Trophoblast cell (in vitro differentiated cells and primary cell): ENCODE results near the gene THSD4.

Experiments
- DNase-seq, 2 donors: peaks; one replicate each; pipeline ENCODE4 v3.0.0-alpha.2; 2016
- H2AFZ ChIP-seq: 2 replicates; pipeline ENCODE4 v1.6.1; 2013; ENCODE audit warnings: low read length, moderate library complexity, mild to moderate bottlenecking; ENCODE audit not compliant: insufficient read depth, poor library complexity
- H2AK5ac ChIP-seq: 2 replicates; pipeline ENCODE4 v1.6.1; 2013; ENCODE audit warnings: mild to moderate bottlenecking, low read length
- H2BK120ac ChIP-seq: 2 replicates; pipeline ENCODE4 v1.6.1; 2013; ENCODE audit warnings: low read length, mild to moderate bottlenecking, moderate library complexity; ENCODE audit not compliant: insufficient read depth, poor library complexity
- H2BK12ac ChIP-seq: 2 replicates; pipeline ENCODE4 v1.6.1; 2013; ENCODE audit warnings: mild to moderate bottlenecking, low read length, moderate library complexity
- H2BK5ac ChIP-seq: 2 replicates; pipeline ENCODE4 v1.6.1; 2013; ENCODE audit warnings: low read length, low read depth, moderate library complexity, mild to moderate bottlenecking; ENCODE audit not compliant: poor library complexity
- H3K14ac ChIP-seq: 2 replicates; pipeline ENCODE4 v1.6.1; 2013; ENCODE audit warnings: mild to moderate bottlenecking, low read length
- H3K18ac ChIP-seq: 2 replicates; pipeline ENCODE4 v1.6.1; 2013; ENCODE audit warnings: mild to moderate bottlenecking, low read length
- H3K23ac ChIP-seq: 2 replicates; pipeline ENCODE4 v1.6.1; 2013; ENCODE audit warnings: low read length
- H3K27ac ChIP-seq: 2 replicates; pipeline ENCODE4 v1.5.1; 2013; ENCODE audit warnings: low read depth, mild to moderate bottlenecking, inconsistent platforms, low read length, moderate library complexity
- H3K27me3 ChIP-seq: 2 replicates; pipeline ENCODE4 v1.6.1; 2013; ENCODE audit warnings: inconsistent platforms, mild to moderate bottlenecking, low read length, moderate library complexity; ENCODE audit not compliant: insufficient read depth
- H3K36me3 ChIP-seq, 2 experiments: 1 replicate in 1 of 2; 2 replicates in 1 of 2; pipeline ENCODE4 v1.6.1; 2013; ENCODE audit warnings: low read length in 2 of 2, mild to moderate bottlenecking in 2 of 2, moderate library complexity in 1 of 2; ENCODE audit not compliant: insufficient read depth in 2 of 2, control insufficient read depth in 1 of 2
- H3K4ac ChIP-seq: 2 replicates; pipeline ENCODE4 v1.6.1; 2013; ENCODE audit warnings: low read depth, mild to moderate bottlenecking, low read length, moderate library complexity
- H3K4me1 ChIP-seq, 2 experiments: 1 replicate in 1 of 2; 2 replicates in 1 of 2; pipeline ENCODE4 v1.6.1; 2013; ENCODE audit warnings: low read length in 2 of 2, mild to moderate bottlenecking in 2 of 2, moderate library complexity in 1 of 2; ENCODE audit not compliant: insufficient read depth in 2 of 2, control insufficient read depth in 1 of 2
- H3K4me2 ChIP-seq: 2 replicates; pipeline ENCODE4 v1.6.1; 2013; ENCODE audit warnings: inconsistent platforms, mild to moderate bottlenecking, low read length, moderate library complexity
- H3K4me3 ChIP-seq: 2 replicates; pipeline ENCODE4 v1.5.1; 2013; ENCODE audit warnings: mild to moderate bottlenecking, low read depth, low read length, inconsistent platforms
- H3K79me1 ChIP-seq: one replicate; pipeline ENCODE4 v1.6.1; 2013; ENCODE audit warnings: low read length
- H3K79me2 ChIP-seq: 2 replicates; pipeline ENCODE4 v1.6.1; 2013; ENCODE audit warnings: low read length, mild to moderate bottlenecking; ENCODE audit not compliant: control insufficient read depth, insufficient read depth, poor library complexity
- H3K9ac ChIP-seq: 2 replicates; pipeline ENCODE4 v1.6.1; 2013; ENCODE audit warnings: mild to moderate bottlenecking, low read length
- H3K9me3 ChIP-seq: 2 replicates; pipeline ENCODE4 v1.6.1; 2013; ENCODE audit warnings: low read depth, mild to moderate bottlenecking, control low read depth, inconsistent platforms, low read length; ENCODE audit not compliant: insufficient read depth
- H4K12ac ChIP-seq: 2 replicates; pipeline ENCODE4 v1.6.1; 2013; ENCODE audit warnings: low read depth, mild to moderate bottlenecking, low read length, moderate library complexity
- H4K8ac ChIP-seq: 2 replicates; pipeline ENCODE4 v1.6.1; 2013; ENCODE audit warnings: low read depth, mild to moderate bottlenecking, low read length, moderate library complexity
- H4K91ac ChIP-seq: one replicate; pipeline ENCODE4 v1.6.1; 2013; ENCODE audit warnings: low read depth, mild to moderate bottlenecking, low read length, moderate library complexity
- WGBS: extraction: QIAGEN DNeasy Blood & Tissue Kit; methylation state at CpG from one replicate; pipeline ENCODE4 v1.1.7; 2013; ENCODE audit warnings: missing lambda C conversion rate; ENCODE audit not compliant: insufficient read length, insufficient coverage; ENCODE audit errors: extremely low coverage; 5-methylcytosine and 5-hydroxymethylcytosine counted together

The THSD4 gene

DNA sequence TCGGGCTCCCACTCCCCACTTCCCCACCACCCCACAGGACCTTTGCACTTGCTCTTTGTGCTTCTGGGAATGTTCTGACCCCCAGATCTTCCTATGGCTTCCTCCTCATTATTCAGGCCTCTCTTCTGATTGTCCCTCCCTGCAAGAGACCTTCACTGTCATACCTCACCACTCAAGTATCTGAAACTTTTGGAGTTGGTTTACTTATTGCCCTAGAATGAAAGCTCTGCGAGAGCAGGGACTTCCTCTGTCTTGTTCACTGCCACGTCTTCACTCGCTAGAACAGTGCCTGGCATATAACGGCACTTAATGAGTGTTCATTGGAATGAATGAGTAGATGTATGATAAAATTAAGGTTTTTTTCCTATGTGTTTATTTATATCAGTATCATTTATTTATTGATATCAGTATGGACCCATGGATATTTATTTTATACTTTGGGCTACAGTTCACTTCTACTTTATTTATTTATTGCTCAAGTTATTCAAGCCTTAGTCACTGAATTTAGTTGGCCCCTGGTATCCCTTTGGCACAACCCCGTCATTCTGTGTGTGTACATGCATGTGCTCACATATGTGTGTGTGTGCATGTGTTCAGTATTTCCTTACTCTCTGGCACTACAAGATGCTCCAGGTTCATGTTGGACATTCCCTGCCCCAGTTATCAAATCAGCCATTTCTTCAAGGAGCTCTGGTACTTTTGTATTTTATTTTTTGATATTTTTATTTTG, 197.6 kb downstream of the THSD4 start:
- no peak for DNase-seq
- Histone ChIP-seq H3K79me2 (no peaks in the 10 kb centered on the region), H2AK5ac (no peak overlapping the region), H2BK5ac (no peak overlapping the region), H3K14ac (no peak overlapping the region), H3K4me1 (no peaks in the 10 kb centered on the region), H3K36me3 (no peaks in the 10 kb centered on the region), H3K27ac (no peak overlapping the region), H3K4me2 (no peak overlapping the region), H3K4ac (no peak overlapping the region), H3K23ac (no peak overlapping the region), H3K79me1 (no peaks in the 10 kb centered on the region), H4K12ac (no peak overlapping the region), H3K9me3 (peaks cover 3% of the 10 kb centered on the region), H3K4me3 (no peak overlapping the region), H4K91ac (no peak overlapping the region), H4K8ac (no peak overlapping the region), H3K9ac (no peak overlapping the region), H3K18ac (no peak overlapping the region), H3K27me3 (no peaks in the 10 kb centered on the region), H2AFZ (no peak overlapping the region), H2BK120ac (no peak overlapping the region), H2BK12ac (no peak overlapping the region)
- no CpG with 5 or more reads among the region's 6 CpGs for WGBS

DNA sequence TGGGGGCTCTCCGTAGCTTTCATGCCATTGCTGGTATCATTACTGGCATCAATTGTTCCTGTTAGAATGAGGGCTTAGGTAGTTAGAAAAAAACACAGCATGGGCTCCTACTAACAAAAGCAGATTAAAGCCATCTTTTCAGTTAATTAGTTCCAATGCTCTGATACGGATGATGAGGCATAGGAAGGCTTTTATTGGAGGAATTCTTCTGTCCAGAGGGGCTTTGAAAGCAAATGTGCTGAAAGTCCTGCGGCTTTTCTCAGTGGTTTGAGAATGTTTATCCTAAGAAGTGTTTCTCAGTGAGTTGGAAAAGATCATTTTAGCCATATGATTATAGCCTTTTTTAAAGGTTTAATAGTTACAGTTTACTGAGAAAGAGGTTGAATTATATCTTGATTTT, 198.5 kb downstream of the THSD4 start:
- H3K36me3 ChIP-seq = no peaks in the 10 kb centered on the region
- no peaks in the 10 kb centered on the region for H3K4me1 ChIP-seq
- H2AFZ ChIP-seq = no peak overlapping the region
- no peak overlapping the region for H3K9ac ChIP-seq
- no peak overlapping the region for H3K18ac ChIP-seq
- no peak overlapping the region for H3K4ac ChIP-seq
- H3K23ac ChIP-seq = no peak overlapping the region
- H4K8ac ChIP-seq = no peak overlapping the region
- WGBS = no CpG with 5 or more reads among the region's 3 CpGs
- no peak overlapping the region for H2BK5ac ChIP-seq
- H3K79me1 ChIP-seq = no peaks in the 10 kb centered on the region
- H3K27ac ChIP-seq = no peak overlapping the region
- H3K9me3 ChIP-seq = peaks cover 2% of the 10 kb centered on the region
- no peak for DNase-seq
- H2AK5ac ChIP-seq = no peak overlapping the region
- H4K12ac ChIP-seq = no peak overlapping the region
- H3K4me2 ChIP-seq = no peak overlapping the region
- no peak overlapping the region for H4K91ac ChIP-seq
- no peaks in the 10 kb centered on the region for H3K79me2 ChIP-seq
- no peak overlapping the region for H3K4me3 ChIP-seq
- no peak overlapping the region for H3K14ac ChIP-seq
- no peak overlapping the region for H2BK12ac ChIP-seq
- H2BK120ac ChIP-seq = no peak overlapping the region
- no peaks in the 10 kb centered on the region for H3K27me3 ChIP-seq

DNA sequence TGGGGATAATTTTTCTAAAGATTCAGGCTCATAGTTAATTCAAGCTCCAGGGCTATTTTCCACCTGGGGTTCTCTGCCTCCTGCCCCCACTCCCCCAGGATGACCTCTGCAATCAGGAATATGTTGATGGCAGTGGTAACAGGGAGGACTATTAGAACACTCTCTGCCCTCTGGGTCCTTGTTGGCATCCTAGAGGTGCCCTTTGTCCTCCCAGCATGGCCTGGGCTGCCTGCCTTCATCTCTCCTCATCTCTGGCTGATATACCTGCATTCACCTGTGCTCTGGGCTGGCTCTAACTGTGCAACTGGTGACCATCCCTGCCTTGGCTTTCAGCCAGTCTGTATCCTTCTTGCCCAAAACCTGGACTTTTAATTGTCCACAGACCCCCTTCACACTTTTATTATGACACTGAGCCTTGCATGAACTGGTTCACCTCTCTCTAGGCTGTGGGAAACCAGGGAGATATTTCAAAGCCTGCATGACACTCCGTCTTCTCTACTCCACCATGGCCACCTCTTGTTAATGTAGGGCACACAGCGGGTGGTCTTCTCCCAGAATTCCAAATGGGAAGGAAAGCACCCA, 199.8 kb downstream of the THSD4 start:
- Histone ChIP-seq H3K27ac (no peak overlapping the region), H3K4ac (no peak overlapping the region), H4K91ac (no peak overlapping the region), H2AK5ac (no peak overlapping the region), H3K9me3 (peaks cover 2% of the 10 kb centered on the region), H3K9ac (no peak overlapping the region), H3K14ac (no peak overlapping the region), H2AFZ (no peak overlapping the region), H3K36me3 (no peaks in the 10 kb centered on the region), H3K4me1 (no peaks in the 10 kb centered on the region), H3K27me3 (no peaks in the 10 kb centered on the region), H2BK120ac (no peak overlapping the region), H3K18ac (no peak overlapping the region), H3K23ac (no peak overlapping the region), H3K79me1 (no peaks in the 10 kb centered on the region), H2BK12ac (no peak overlapping the region), H3K4me2 (no peak overlapping the region), H4K8ac (no peak overlapping the region), H3K79me2 (no peaks in the 10 kb centered on the region), H2BK5ac (no peak overlapping the region), H4K12ac (no peak overlapping the region), H3K4me3 (no peak overlapping the region)
- WGBS = no CpG with 5 or more reads among the region's 2 CpGs
- DNase-seq = no peak

DNA sequence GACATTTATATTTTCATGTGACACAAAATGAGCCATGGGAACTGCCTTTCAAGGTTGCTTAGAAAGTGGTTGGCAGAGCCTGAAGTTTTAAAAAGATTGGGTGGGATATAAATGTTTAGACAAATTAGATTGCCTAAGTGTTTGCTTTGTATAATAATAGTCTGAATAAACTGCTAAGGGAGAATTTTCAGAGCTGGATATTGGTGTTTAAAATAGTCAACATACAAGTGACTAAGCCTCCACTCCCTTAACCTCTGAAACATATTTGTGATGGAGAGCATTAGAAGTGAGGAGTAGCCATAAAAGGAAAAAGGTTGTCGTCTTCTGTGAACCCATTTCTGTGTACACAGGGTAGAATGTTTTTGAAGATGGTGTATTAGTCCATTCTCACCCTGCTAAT, 201.6 kb downstream of the THSD4 start:
- H3K4ac ChIP-seq = no peak overlapping the region
- H3K9ac ChIP-seq = no peak overlapping the region
- H2BK120ac ChIP-seq = no peak overlapping the region
- H3K14ac ChIP-seq = no peak overlapping the region
- no CpG with 5 or more reads among the region's 1 CpG for WGBS
- H3K4me2 ChIP-seq = no peak overlapping the region
- H4K12ac ChIP-seq = no peak overlapping the region
- no peak overlapping the region for H2BK12ac ChIP-seq
- H3K23ac ChIP-seq = no peak overlapping the region
- H3K79me2 ChIP-seq = no peaks in the 10 kb centered on the region
- H3K4me1 ChIP-seq = no peaks in the 10 kb centered on the region
- no peak overlapping the region for H4K91ac ChIP-seq
- H2BK5ac ChIP-seq = no peak overlapping the region
- no peak for DNase-seq
- no peak overlapping the region for H2AFZ ChIP-seq
- no peak overlapping the region for H3K4me3 ChIP-seq
- no peak overlapping the region for H4K8ac ChIP-seq
- no peaks in the 10 kb centered on the region for H3K9me3 ChIP-seq
- H3K18ac ChIP-seq = no peak overlapping the region
- no peak overlapping the region for H3K27ac ChIP-seq
- H3K36me3 ChIP-seq = no peaks in the 10 kb centered on the region
- no peaks in the 10 kb centered on the region for H3K27me3 ChIP-seq
- H3K79me1 ChIP-seq = no peaks in the 10 kb centered on the region
- no peak overlapping the region for H2AK5ac ChIP-seq
